Measurements from ENCODE around the gene DUSP10.
A peak's percentile ranks its signal among the peaks of the same experiment; 100 is the strongest.

The DUSP10 gene

DNA sequence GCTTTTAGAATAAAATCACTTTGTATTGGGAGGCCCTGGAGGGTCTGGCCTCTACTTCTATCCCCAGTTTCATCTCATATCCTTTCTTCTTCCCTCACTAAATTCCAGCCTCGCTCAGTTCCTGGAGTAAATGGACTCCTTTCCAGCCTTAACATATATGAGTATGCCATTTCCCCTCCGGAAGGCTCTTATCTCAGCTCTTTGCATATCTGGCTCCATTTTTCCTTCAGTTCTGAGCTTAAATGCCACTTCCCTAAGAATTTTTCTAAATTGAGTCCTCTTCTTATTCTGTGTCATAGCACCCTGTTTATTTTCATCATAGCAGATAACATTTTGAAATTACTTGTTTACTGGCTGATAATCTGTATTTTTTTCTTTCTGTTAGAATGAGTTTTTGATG is 20.2 kb upstream of the DUSP10 start:
- no peak for DNase-seq

DNA sequence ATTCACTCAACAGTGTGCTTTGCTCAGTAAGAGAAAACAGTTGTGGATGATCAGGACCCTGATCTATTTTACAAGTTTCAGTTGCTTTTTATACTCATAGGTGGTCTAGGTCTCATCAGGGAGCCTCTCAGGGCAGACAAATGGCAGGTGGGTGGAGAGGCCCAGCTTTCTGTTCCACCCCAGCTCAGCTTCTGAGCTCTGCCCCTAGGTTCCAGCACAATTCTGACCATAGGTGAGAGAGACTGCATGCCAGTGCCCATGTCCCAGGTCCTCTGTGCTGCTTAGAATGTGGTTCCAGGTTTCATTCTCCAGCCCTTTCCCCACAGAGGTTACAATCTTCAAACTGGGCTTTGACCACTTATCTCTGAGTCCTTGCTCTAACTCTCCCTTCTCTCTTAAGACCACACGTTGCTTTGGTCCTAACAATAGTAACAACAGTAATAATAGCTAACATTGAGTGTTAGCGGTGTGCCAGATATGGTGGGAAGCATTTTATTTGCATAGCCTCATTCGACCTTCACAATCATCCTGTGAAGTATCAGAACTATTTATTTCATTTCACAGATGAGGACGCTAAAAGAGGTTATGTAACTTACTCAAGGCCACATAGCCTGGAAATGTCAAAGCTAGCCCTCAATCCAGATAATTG is 19.6 kb upstream of the DUSP10 start:
- no peak for DNase-seq

DNA sequence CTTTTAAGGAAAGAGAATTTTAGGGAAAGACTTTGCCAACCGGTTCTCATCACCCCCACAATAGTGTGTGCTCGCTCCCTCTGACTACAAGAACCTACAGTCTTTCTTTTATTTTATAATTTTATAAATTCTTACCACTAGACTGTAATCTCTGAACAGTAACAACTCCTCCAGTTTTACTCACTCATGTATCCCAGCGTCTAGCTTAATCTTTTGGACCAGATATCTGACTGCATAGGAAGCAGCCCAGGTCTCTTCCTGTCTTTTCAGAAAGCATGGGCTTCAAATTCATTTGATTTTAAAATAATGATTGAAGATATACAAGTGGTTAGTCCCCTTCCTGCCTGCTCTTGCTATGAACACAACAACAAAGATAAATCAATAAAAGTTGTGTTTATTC is 19.0 kb upstream of the DUSP10 start:
- no peak for DNase-seq

DNA sequence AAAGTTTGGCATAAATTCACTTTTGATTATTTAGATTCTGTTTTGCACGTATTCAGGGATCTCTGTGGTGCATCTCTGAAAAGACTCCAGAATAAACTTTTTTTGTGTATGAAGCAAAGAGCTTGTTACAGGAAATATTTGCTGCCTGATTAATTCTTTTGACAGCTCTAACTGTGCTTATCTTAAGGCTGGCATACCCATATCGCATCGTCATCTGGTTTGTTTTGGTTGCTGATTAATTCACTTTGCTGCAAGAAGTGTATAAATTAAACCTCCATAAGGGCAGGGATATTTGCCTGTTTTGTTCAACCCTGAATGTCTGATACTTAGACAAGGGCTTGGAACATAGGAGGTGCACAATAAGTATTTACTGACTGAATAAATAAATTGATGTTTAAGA is 17.5 kb upstream of the DUSP10 start:
- DNase-seq = no peak

DNA sequence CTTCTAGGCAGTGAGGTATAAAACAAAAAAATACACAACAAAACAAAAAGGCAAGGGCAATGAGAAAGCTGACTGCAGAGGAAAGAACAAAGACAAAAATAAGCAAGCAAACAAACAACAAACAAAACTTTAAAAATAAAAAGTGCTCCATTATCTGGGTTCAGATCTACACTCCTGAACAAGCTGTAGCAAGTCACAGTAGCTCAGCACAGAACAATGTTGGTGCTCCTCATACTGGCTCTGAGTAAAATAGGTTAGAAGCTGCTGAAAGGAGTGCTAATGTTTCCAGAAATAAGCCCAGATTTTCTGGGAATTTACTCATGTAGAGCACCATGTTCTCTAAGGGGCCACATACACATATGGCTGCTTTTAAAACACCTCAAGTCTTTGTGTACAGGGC is 16.6 kb upstream of the DUSP10 start:
- DNase-seq = no peak

DNA sequence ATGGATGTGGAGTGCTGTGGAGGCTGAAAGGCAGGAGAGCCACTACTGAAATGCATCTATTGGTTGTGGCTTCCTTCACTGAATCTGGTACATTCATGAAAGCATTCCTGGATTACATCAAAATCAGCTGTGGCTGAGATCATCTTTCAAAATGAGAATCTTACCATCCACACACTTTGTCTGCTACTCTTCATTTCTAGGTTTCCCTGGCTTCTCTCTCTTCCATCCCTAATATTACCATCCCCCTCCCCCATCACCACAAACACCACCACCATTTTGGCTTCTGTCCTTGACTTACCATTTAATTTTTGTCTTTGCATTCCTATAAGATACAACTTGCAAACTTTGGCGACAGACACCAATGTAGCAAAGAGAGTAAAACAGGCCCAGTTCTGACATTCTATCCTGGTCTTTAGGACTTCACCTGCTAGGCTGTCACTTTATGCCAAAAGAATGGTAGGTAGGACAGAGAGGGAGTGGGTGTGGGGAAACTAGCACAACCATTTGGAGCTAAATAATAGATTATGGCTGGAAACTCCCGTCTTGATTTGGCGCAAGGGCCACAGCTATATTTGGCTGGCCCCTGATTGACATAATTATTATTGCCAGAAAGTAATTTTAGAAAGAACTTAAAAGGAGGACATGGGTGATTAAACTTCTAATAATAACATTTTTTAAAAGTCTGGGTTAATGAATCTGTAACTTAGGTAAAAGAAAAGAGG is 15.1 kb upstream of the DUSP10 start:
- DNase-seq = no peak

DNA sequence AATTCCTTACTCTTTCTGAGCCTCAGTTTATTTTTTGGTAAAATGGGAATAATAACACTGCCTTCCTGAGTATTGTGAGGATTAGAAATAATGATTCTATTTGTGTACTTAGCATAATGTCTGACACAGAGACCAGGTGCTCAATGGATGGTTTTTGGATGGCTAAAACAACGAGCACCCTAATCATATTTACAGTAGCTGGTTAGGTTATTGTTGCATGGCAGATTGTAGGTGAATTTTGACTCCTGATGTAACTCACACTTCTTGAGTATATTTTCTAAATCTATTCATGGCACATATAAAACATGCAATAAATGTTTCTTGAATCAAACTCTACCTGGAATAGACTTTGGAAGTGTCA is 11.9 kb upstream of the DUSP10 start:
- DNase-seq = no peak

DNA sequence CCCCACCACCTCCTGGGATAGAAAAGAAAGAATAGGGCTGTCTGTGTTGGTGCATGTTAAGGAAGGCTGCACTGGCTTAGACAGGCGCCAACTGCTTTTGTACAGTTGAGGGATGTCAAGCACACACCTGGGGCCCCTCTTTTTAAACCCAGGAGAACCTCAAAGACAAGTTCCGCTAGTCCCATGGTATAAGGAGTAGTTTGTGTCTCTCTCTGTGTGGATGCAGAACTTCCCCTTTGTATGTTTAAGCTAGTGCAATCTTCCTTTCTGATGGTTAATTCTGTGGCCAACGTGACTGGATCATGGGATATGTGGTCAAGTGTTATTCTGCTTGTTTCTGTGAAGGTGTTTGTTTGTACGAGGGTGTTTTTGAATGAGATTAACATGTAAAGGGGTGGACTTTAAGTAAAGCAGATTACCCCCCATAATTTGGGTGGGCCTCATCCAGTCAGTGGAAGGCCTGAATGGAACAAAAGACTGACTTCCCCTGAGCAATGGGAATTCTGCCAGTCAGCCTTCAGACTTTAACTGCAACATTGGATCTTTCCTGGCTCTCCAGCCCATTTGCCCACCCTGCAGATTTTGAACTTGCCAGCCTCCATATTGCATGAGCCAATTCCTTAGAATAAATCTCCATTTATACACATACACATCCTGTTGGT is 9.5 kb upstream of the DUSP10 start:
- DNase-seq = peak; percentile 74 to 79

DNA sequence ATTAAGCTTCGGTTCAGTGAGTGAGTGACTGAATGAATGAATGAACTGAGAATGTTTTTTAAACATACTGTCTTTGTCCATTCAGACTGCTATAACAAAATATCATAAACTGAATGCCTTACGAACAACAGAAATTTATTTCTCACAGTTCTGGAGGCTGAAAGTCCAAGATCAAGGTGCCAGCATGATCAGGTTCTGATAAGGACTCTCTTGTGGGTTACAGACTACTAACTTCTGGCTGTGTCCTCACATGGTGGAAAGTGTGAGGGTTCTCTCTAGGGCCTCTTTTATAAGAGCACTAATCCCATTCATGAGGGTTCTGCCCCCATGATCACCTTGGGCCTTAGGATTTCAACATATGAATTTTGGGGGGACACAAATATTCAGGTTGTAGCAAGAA is 7.1 kb upstream of the DUSP10 start:
- DNase-seq = no peak

DNA sequence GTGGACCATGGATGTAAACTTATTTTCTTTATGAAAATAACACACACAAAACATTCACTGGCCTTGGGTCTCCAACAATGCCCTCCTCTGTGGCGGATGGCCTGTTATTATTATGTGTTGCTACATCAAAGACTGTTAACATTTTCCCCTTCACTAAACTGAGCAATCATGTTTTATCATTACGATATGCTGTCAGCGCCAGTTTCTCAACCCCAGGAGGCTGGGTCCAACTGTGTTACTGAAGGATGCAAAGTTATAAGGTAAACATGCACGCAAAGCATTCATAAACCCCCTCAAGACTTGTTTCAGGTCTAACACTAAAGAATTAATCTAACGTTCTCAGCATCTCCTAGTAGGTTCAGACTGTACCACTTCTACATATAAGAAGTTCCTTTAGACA is 6.0 kb upstream of the DUSP10 start:
- DNase-seq = no peak

DNA sequence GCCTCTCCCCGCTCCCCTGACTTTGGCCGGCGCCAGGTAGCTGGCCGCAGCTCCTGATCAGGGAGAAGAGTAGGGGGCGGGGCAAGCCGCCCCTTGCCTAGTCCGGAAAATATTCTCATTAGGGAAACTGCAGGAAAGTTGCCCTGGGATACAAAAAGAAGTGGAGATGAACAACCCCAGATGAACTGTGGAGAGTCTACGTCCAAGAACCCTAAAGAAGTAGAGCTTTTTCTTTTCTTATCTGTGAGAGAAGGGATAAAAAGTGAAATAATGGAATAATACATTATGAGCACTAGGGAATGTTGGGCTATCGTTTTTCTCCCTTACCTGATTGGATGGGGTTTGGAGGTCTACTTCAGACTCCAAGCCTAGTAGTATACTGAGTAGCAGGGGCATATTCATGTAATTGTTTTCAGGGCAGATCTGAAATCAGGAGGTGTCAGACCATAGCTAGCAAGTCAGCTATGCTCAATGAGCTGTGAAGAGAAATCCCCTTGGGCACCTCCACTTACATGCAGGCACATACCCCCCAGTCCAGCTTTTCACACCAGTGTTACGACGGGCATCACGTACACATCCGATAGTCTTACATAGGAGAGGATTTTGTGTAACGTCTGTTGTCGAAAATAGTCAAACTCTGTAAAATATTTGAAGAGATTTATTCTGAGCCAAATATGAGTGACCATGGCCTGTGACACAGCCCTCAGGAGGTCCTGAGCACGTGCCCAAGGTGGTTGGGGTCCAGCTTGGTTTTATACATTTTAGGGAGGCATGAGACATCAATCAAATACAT is 1.7 kb upstream of the DUSP10 start:
- no peak for DNase-seq

DNA sequence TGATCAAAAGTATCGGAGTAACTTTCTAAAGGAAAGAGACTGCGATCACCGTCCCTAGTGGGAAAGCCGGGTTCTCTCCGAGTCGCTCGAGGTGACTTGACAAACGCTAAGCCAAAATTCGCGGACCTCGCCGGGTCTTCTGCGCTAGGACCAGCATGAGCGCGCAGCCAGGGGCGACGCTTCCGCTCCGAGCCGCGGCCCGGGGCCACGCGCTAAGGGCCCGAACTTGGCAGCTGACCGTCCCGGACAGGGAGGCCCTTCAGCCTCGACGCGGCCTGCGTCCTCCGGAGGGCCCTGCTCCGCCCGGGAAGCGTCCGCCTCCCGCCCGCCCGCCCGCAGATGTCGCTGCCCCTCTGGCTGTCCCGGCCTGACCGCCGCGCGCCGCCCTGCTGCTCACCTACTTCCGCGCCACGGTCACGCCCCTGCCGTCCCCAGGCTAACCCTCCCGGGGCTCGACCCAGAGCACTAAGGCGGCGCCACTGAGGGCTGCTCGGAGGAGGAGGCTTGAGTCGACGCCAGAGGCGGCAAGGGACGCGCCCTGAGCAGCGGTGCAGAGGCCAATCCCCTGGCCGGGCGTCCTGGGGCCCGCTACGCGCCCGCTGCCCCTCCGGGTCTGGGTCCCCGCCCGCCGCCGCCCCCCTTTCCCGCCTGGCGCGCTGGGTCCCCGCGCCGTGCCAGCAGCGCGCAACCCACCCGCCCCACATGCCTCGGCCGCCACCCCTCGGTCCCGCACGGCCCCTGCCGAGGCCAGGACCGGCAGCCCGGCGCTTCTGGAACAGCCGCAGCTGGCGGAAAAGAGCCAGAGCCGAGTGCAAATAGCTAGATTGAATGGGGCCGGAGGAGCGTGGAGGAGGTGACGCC is 896 bp upstream of the DUSP10 start:
- peak; percentile 89 to 93 for DNase-seq

DNA sequence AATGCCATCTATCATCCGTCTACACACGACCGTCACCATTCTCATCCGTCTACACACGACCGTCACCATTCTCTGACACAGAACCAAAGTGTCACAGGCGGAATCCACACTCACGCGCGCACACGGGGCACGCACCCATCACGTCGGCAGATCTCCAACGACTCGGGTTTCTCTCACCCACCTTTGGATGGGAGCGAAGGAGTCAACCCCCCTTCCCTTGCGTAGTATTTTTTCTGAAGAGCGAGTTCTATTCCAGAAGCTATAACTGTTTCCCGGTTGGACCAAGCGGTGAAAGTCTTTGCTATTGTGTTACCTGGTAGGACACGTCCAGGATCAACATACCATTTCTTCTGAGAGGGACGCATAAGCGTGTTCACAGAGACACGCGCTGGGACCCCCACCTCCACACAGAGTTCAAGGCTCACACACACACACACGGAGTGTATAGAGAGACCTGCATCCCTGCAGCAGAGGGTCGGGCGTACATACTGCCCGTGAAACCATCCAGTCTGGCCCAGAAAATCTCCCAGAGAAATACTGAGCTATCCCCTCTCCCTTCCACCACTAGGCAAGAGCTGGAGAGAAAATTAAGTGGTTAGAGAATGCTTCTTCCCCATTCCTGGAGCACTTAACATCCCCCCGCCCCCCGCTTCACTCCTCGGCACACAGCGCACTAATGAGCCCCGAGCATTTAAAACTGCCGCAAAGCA is 741 bp downstream of the DUSP10 start:
- peak; percentile 55 to 66 for DNase-seq

DNA sequence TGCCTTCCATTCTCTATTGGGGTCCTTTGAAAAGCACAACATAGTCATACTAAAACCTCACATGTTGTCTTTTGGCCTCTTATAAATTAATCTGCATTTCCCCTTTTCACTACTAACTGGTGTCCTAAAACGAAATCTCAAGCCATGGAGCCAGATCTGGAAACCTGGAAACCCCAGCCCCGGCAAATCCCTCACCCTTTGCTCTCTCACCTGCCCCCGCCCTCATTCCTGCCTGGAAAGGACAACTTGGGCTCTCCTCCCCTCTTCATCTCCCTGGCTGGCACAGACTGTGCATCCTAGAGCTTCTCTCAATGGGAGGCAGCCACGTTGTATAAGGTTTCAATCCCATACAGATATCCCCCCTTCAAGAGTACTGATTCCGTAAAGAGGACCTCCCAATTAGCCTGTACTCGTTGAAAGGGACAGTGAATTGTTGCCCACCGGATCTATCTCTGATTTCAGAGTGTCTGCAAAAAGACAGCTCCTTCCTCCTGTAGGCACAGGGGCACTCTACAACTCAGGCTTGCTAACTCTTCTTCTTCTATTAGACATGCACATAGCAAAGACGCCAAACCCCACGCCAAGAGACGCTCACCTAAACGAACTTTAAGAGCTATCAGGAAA is 1.4 kb downstream of the DUSP10 start:
- peak in 1 of 2 donors; percentile 34 for DNase-seq

DNA sequence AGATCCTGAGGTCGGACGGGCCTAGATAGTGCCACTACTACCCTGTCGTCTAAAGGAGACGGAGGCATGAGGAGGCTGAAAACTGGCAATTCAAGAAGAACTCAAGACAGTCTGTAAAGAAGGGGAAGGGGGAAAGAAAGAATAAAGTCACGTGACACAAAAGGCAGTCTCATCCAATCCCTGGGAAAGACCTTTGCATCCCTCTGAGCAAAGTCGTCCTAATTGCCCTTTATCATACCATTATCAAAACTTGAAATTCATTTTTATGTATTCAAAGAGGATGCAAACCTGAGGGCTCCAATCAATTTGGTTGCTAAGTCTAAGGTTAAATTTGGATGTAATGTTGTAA is 2.2 kb downstream of the DUSP10 start:
- no peak for DNase-seq

DNA sequence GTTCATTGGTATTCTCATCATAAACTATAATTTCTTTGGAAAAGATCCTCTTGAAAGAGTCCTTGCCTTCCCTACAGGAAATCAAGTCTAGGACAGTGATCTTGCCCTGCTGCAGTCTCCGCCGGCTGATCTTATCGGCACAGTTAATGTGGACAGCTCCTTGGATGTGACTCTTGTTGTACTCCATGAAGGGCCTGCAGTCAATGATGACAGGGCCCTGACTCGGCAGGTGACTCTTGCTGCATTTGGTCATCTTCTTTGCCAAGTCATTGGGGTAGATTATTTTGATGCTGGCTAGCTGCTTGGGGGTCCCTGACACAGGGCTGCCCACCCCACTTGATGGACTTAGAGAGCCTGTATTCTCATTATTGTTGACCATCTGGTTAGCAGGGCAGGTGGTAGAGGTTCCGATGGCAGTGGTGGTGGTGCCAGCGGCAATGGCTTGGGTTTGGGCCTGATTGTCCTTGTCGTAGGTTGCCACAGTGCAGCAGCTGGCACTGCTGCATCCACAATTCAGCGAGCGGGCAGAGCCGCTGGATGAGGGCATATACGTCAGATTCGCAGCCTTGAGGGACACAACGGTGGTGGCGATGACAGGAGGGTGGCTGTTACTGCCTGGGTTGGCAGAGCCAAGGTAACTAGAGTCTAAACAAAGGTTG is 2.7 kb downstream of the DUSP10 start:
- no peak for DNase-seq

DNA sequence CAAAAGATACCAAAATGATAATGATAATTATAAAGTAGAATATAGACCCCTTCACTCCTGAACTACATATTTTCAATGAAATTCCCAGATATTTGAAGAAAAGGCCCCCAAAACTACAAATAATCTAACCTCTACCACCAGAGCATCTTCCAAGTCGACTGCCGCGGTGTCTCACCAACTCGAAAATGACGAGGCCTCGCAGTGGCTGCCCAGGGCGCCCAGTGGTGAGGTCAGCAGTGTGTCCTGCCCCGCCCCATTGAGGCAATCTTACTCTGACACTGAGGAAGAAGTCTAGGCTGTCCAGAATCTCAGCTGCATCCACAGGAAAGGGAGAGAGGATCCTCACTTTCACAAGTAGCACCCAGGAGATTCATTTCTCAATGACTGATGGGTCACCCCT is 5.2 kb downstream of the DUSP10 start:
- DNase-seq = no peak

DNA sequence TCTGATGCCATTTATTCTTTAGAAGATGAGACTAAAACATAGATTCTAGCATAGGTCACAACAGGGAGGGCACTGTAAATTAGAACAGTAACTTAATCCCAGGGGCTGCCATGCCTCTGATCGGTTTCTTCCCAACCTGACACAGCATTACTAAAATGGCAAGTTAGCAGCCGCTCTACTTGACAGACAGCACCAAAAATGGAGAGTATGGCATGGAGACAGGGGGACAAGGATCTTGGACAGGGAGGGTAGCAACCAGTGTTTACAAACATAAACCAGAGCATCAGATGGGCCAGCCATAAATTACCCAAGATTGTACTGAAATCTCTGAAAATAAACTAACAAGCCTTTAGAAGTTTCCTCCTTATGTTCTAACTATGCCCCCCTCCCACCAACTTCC is 5.9 kb downstream of the DUSP10 start:
- DNase-seq = no peak

DNA sequence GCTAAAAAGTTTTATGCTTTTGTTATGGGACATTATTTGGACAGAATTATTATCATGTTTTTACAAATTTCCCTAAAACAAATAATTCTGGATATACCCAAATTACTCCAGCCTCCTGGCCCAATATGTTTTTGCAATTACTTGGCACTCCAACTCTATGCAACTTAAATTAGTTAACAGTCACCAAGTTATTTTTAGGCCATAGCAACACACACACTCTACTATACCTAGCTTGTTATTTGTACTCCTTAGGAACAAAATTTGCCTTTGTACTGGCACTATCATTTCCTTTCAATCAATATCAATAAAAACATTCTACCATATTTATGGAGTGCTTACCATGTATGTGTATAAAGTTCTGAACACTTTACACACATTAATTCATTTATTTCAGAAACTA is 7.7 kb downstream of the DUSP10 start:
- DNase-seq = no peak

DNA sequence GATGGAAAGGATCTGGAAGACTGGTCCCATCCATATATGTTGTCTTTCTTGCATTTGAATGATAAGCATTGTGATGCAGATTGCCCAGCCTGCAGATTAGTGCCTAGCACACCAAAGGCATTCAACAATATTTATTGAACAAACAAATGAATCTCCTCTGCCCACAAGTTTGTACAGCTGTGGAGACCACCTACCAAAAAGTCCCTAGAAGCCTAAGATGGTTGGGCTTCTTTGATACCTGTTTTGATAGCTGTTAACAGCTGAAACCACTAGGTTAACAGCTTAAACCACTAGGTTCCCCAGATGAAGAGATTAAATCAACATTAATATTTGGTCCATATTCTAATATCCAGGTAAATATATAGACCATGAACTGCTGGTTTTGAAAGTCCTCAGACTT is 9.8 kb downstream of the DUSP10 start:
- DNase-seq = no peak

Measured in inflammatory macrophage (primary cell).